ENCODE results near the gene PTPRM. TPM values are rescaled to one million over a fixed set of nuclear protein-coding genes. Genes with fewer than 3 reads are reported as not detected.

PTPRM gene
- total and polyA plus RNA-seq, 2 of the 8 experiments (the other 6 are each of a cell fraction or from before 2014, with no cell fraction given): 4.1 to 7.0 TPM

- no peaks in the 10 kb centered on the region for H3K79me2 ChIP-seq (ENCODE audit: control insufficient read depth in 1 of 2, insufficient read depth in 2 of 2, low read length in 2 of 2)
- H3K23ac ChIP-seq (ENCODE audit: insufficient read length): no peak overlapping the region
- H3K27ac ChIP-seq (ENCODE audit: low read depth, low read length): no peak overlapping the region
- ChIA-PET CTCF (ENCODE audit: partially characterized antibody) (interaction anchor here (0.6 kb wide), 1 partner anchor 83 kb away, joined by 3 read pairs; no protein-coding TSS in a partner anchor), POLR2A (ENCODE audit: partially characterized antibody) (no interaction called here)
- 89% methylated on average over 2 of the region's 2 CpGs; no CpG with 5 or more reads in 1 of the 2 experiments for WGBS, 2 experiments (ENCODE audit: extremely low coverage in 1 of 2, insufficient coverage in 1 of 2, insufficient read length in 1 of 2, insufficient replicate concordance in 2 of 2, low coverage in 1 of 2, low lambda C conversion rate in 2 of 2, missing lambda C conversion rate in 1 of 2)
- DNase-seq (ENCODE audit: low read depth in 1 of 2, low spot score in 2 of 2) (no peak), FAIRE-seq (no peak)
- no peak overlapping the region for H2BK20ac ChIP-seq (ENCODE audit: low read length)
- no peak overlapping the region for H4K91ac ChIP-seq (replicated peaks; ENCODE audit: insufficient read length, low read length)
- no peak overlapping the region for H4K5ac ChIP-seq (ENCODE audit: insufficient read length, low read depth, low read length)
- H2AK5ac ChIP-seq (ENCODE audit: low read depth, low read length): no peak overlapping the region
- no peak overlapping the region; a peak in 1 of 7 replicates for H3K9ac ChIP-seq (replicated peaks in 1 of 4; ENCODE audit: extremely low read depth in 1 of 4, low read depth in 3 of 4, low read length in 3 of 4)
- TF ChIP-seq YY1 (IDR thresholded peaks at IDR 0.05; ENCODE audit: low read depth, low read length) (no peak), RFX5 (IDR thresholded peaks at IDR 0.05; ENCODE audit: borderline replicate concordance, low read depth, low read length) (no peak), ATF3 (IDR thresholded peaks at IDR 0.05; ENCODE audit: insufficient read depth, low read depth, low read length) (no peak), SP2 (IDR thresholded peaks at IDR 0.05; ENCODE audit: low read length) (no peak), KDM4A (IDR thresholded peaks at IDR 0.05; ENCODE audit: low read depth, low read length, severe bottlenecking) (no peak), POLR2AphosphoS5 (IDR thresholded peaks at IDR 0.05; ENCODE audit: low read depth, low read length) (no peak), HDAC2 (IDR thresholded peaks at IDR 0.05; ENCODE audit: borderline replicate concordance in 1 of 2, low read depth in 2 of 2, low read length in 2 of 2) (no peak), GTF2F1 (IDR thresholded peaks at IDR 0.05; ENCODE audit: borderline replicate concordance, low read depth, low read length) (no peak)
- TF ChIP-seq, protein P1, sequence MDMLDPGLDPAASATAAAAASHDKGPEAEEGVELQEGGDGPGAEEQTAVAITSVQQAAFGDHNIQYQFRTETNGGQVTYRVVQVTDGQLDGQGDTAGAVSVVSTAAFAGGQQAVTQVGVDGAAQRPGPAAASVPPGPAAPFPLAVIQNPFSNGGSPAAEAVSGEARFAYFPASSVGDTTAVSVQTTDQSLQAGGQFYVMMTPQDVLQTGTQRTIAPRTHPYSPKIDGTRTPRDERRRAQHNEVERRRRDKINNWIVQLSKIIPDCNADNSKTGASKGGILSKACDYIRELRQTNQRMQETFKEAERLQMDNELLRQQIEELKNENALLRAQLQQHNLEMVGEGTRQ (IDR thresholded peaks at IDR 0.05; ENCODE audit: low read length): no peak
- TF ChIP-seq, protein P2, sequence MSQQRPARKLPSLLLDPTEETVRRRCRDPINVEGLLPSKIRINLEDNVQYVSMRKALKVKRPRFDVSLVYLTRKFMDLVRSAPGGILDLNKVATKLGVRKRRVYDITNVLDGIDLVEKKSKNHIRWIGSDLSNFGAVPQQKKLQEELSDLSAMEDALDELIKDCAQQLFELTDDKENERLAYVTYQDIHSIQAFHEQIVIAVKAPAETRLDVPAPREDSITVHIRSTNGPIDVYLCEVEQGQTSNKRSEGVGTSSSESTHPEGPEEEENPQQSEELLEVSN (IDR thresholded peaks at IDR 0.05): no peak
- H3K4me3 ChIP-seq (ENCODE audit: extremely low read depth in 1 of 4, insufficient read depth in 2 of 4, low read depth in 3 of 4, low read length in 4 of 4): no peak overlapping the region
- no peaks in the 10 kb centered on the region for H3K27me3 ChIP-seq (replicated peaks in 1 of 4; ENCODE audit: control insufficient read depth in 3 of 4, extremely low read depth in 1 of 4, insufficient read depth in 3 of 4, low read length in 3 of 4)
- H3K79me1 ChIP-seq (ENCODE audit: low read depth, low read length): no peaks in the 10 kb centered on the region
- H3K4me2 ChIP-seq (ENCODE audit: insufficient read depth in 1 of 2, low read depth in 2 of 2, low read length in 2 of 2): no peak overlapping the region
- H4K8ac ChIP-seq (ENCODE audit: extremely low read depth, insufficient read depth, low read length): no peak overlapping the region
- no peak overlapping the region for H3K18ac ChIP-seq (ENCODE audit: extremely low read depth, low read length)
- H2BK15ac ChIP-seq (ENCODE audit: low read length): no peak overlapping the region
- no peak overlapping the region for H3K14ac ChIP-seq (ENCODE audit: insufficient read length)
- no peaks in the 10 kb centered on the region for H3K9me3 ChIP-seq (ENCODE audit: insufficient read depth in 2 of 2, low read depth in 1 of 2, low read length in 1 of 2)
- no peaks in the 10 kb centered on the region for H3K23me2 ChIP-seq (ENCODE audit: low read depth, low read length)
- no peak overlapping the region for H2AFZ ChIP-seq (ENCODE audit: low read length)
- H3K36me3 ChIP-seq (ENCODE audit: control insufficient read depth in 2 of 4, insufficient read depth in 4 of 4, low read length in 3 of 4): no peaks in the 10 kb centered on the region
- no peak overlapping the region for H3K4ac ChIP-seq (replicated peaks; ENCODE audit: insufficient read length, low read depth, low read length)
- H2BK120ac ChIP-seq (replicated peaks; ENCODE audit: low read depth, low read length): no peak overlapping the region
- H2BK12ac ChIP-seq (ENCODE audit: low read depth, low read length): no peak overlapping the region
- H3K4me1 ChIP-seq (replicated peaks in 1 of 4; ENCODE audit: control insufficient read depth in 3 of 4, insufficient read depth in 4 of 4, low read length in 3 of 4): no peaks in the 10 kb centered on the region
- no peak overlapping the region for H2BK5ac ChIP-seq (ENCODE audit: low read depth, low read length)
- H3K56ac ChIP-seq (replicated peaks; ENCODE audit: insufficient read length, low read depth, low read length): no peak overlapping the region
- no peaks in the 10 kb centered on the region for H4K20me1 ChIP-seq (replicated peaks in 1 of 2; ENCODE audit: control insufficient read depth in 1 of 2, insufficient read depth in 2 of 2, low read length in 2 of 2)
Observed at GRCh38 chr18:8287196-8287885, 720.2 kb downstream of the PTPRM start.
